Fibroblast of villous mesenchyme (primary cell): ENCODE results near the gene NOTUM. TPM values are rescaled to one million over a fixed set of nuclear protein-coding genes. Genes with fewer than 3 reads are reported as not detected.
A peak's percentile ranks its signal among the peaks of the same experiment; 100 is the strongest.

Experiments
- DNase-seq: peaks from one replicate; pipeline ENCODE4 v3.0.0-alpha.2; 2010; ENCODE audit warnings: low read depth
- H3K4me3 ChIP-seq: 2 replicates; pipeline ENCODE4 v1.5.1; 2011; ENCODE audit warnings: low read depth, mild to moderate bottlenecking, low read length
- total RNA-seq: library from RNA; depleted of rRNA; stranded (reverse); fragments of >200 nt; gene quantifications from 2 replicates; pipeline ENCODE4 v1.2.3, GENCODE V29; 2012
- TF ChIP-seq, protein P1 (sequence below): IDR thresholded peaks from 2 replicates; pipeline ENCODE4 v1.5.1; 2012; ENCODE audit warnings: low read depth, mild to moderate bottlenecking, low read length; ENCODE audit not compliant: insufficient read depth

Gene NOTUM
- total RNA-seq, 1 donor = under 0.01 TPM

- no peak overlapping the region for H3K4me3 ChIP-seq
- DNase-seq = no peak
- TF ChIP-seq, protein P1, sequence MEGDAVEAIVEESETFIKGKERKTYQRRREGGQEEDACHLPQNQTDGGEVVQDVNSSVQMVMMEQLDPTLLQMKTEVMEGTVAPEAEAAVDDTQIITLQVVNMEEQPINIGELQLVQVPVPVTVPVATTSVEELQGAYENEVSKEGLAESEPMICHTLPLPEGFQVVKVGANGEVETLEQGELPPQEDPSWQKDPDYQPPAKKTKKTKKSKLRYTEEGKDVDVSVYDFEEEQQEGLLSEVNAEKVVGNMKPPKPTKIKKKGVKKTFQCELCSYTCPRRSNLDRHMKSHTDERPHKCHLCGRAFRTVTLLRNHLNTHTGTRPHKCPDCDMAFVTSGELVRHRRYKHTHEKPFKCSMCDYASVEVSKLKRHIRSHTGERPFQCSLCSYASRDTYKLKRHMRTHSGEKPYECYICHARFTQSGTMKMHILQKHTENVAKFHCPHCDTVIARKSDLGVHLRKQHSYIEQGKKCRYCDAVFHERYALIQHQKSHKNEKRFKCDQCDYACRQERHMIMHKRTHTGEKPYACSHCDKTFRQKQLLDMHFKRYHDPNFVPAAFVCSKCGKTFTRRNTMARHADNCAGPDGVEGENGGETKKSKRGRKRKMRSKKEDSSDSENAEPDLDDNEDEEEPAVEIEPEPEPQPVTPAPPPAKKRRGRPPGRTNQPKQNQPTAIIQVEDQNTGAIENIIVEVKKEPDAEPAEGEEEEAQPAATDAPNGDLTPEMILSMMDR = no peak
Measured at GRCh38 chr17:81914103-81914850, 46.7 kb downstream of the NOTUM start.

GRCh38 chr17:81913394-81914102 lies 47.4 kb downstream of the NOTUM start:
- TF ChIP-seq, protein P1 = no peak
- H3K4me3 ChIP-seq = no peak overlapping the region
- DNase-seq = no peak

GRCh38 chr17:81912441-81913309 lies 48.3 kb downstream of the NOTUM start:
- H3K4me3 ChIP-seq = no peak overlapping the region
- TF ChIP-seq, protein P1 = no peak

GRCh38 chr17:81911969-81912368 lies 49.0 kb downstream of the NOTUM start:
- no peak overlapping the region for H3K4me3 ChIP-seq
- DNase-seq = no peak
- TF ChIP-seq, protein P1 = no peak

More at GRCh38 chr17:81912441-81913309, 48.3 kb downstream of the NOTUM start:
- no peak for DNase-seq

DNA sequence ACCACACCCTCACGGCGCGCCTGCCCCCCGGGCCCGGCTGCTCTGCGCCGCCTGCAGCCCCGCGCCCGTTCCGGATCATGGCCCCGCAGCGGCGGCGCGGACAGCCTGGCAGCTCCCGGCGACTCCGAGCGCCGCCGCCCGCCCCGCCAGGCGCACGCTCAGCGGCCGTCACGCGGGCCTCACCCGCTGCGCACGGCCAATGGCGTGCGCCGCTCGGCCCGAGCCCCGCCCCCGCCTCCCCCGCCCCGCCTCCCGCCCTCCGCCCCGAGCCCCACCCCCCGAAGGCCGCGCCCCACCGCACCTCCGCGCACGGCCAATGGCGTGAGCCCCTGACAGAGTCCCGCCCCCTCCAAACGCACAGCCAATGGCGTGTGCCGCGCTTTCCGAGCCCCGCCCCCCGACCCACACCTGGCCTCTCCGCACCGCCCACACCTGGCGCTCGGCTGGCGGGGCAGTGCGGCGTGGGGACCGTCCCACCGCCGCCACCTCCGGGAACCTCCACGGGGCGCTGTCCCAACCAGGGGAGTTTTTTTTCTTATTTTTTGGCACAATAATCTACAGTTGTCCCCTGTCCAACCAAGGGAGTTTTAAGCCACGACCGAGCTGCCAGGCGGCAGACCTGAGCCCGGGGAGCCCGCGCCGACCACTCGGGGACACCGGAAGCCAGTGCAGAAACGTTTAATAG lies 49.6 kb downstream of the NOTUM start, which contains the start of gene PCYT2:
Gene PCYT2 (minus strand): TSS at position 123 of the 685 bp plus-strand sequence. CDS start 44 bp downstream, at position 79.
- DNase-seq = peak; percentile 85
- TF ChIP-seq, protein P1 = no peak
- H3K4me3 ChIP-seq = peak within 1 kb of the TSS; percentile 78

GRCh38 chr17:81910840-81911276 lies 50.1 kb downstream of the NOTUM start:
- DNase-seq = no peak
- TF ChIP-seq, protein P1 = no peak
- peak overlapping the region; percentile 78 for H3K4me3 ChIP-seq
